ENCODE results near the gene BNIP5. TPM values are rescaled to one million over a fixed set of nuclear protein-coding genes. Genes with fewer than 3 reads are reported as not detected.

The BNIP5 gene
- total RNA-seq, 2 experiments from 2014 or later = not detected

- Mint-ChIP-seq H3K4me3 (no peak overlapping the region), H3K27me3 (no peaks in the 10 kb centered on the region), H3K27ac (no peak overlapping the region), H3K9me3 (no peaks in the 10 kb centered on the region), H3K4me1 (no peaks in the 10 kb centered on the region), H3K36me3 (no peaks in the 10 kb centered on the region)
- no peak for DNase-seq
Observed at GRCh38 chr6:36327226-36327918, 9.3 kb downstream of the BNIP5 start.

- H3K4me3 Mint-ChIP-seq = no peak overlapping the region
- no peak overlapping the region for H3K27ac Mint-ChIP-seq
Observed at GRCh38 chr6:36326356-36326995, 10.2 kb downstream of the BNIP5 start.

GRCh38 chr6:36324715-36325114 lies 12.0 kb downstream of the BNIP5 start:
- no peaks in the 10 kb centered on the region for H3K27me3 Mint-ChIP-seq
- no peak for DNase-seq
- no peak overlapping the region for H3K4me3 Mint-ChIP-seq
- H3K36me3 Mint-ChIP-seq = no peaks in the 10 kb centered on the region
- no peaks in the 10 kb centered on the region for H3K9me3 Mint-ChIP-seq
- no peaks in the 10 kb centered on the region for H3K4me1 Mint-ChIP-seq
- no peak overlapping the region for H3K27ac Mint-ChIP-seq

More at GRCh38 chr6:36326356-36326995, 10.2 kb downstream of the BNIP5 start:
- H3K36me3 Mint-ChIP-seq = no peaks in the 10 kb centered on the region
- H3K4me1 Mint-ChIP-seq = no peaks in the 10 kb centered on the region
- no peak for DNase-seq
- no peaks in the 10 kb centered on the region for H3K27me3 Mint-ChIP-seq
- no peaks in the 10 kb centered on the region for H3K9me3 Mint-ChIP-seq

- Mint-ChIP-seq H3K4me1 (no peaks in the 10 kb centered on the region), H3K4me3 (no peak overlapping the region), H3K9me3 (no peaks in the 10 kb centered on the region)
Observed at GRCh38 chr6:36324191-36324590, 12.5 kb downstream of the BNIP5 start.

GRCh38 chr6:36323062-36323461 lies 13.6 kb downstream of the BNIP5 start:
- Mint-ChIP-seq H3K4me3 (no peak overlapping the region), H3K27ac (no peak overlapping the region), H3K9me3 (no peaks in the 10 kb centered on the region), H3K36me3 (no peaks in the 10 kb centered on the region), H3K4me1 (no peaks in the 10 kb centered on the region), H3K27me3 (no peaks in the 10 kb centered on the region)
- no peak for DNase-seq

More at GRCh38 chr6:36324191-36324590, 12.5 kb downstream of the BNIP5 start:
- Mint-ChIP-seq H3K27ac (no peak overlapping the region), H3K27me3 (no peaks in the 10 kb centered on the region), H3K36me3 (no peaks in the 10 kb centered on the region)
- no peak for DNase-seq

GRCh38 chr6:36322591-36322990 lies 14.1 kb downstream of the BNIP5 start:
- no peak overlapping the region for H3K27ac Mint-ChIP-seq
- H3K4me1 Mint-ChIP-seq = no peaks in the 10 kb centered on the region
- H3K9me3 Mint-ChIP-seq = no peaks in the 10 kb centered on the region
- no peaks in the 10 kb centered on the region for H3K27me3 Mint-ChIP-seq
- no peak overlapping the region for H3K4me3 Mint-ChIP-seq
- DNase-seq = no peak
- H3K36me3 Mint-ChIP-seq = no peaks in the 10 kb centered on the region

- H3K36me3 Mint-ChIP-seq = no peaks in the 10 kb centered on the region
- DNase-seq = no peak
- no peak overlapping the region for H3K27ac Mint-ChIP-seq
- no peaks in the 10 kb centered on the region for H3K27me3 Mint-ChIP-seq
- no peaks in the 10 kb centered on the region for H3K4me1 Mint-ChIP-seq
- no peaks in the 10 kb centered on the region for H3K9me3 Mint-ChIP-seq
- H3K4me3 Mint-ChIP-seq = no peak overlapping the region
Observed at GRCh38 chr6:36320475-36320874, 16.2 kb downstream of the BNIP5 start.

- Mint-ChIP-seq H3K27me3 (no peaks in the 10 kb centered on the region), H3K4me3 (no peak overlapping the region)
Observed at GRCh38 chr6:36319821-36320220, 16.9 kb downstream of the BNIP5 start.

GRCh38 chr6:36319436-36319762 lies 17.3 kb downstream of the BNIP5 start:
- Mint-ChIP-seq H3K36me3 (no peaks in the 10 kb centered on the region), H3K4me1 (no peaks in the 10 kb centered on the region), H3K27me3 (no peaks in the 10 kb centered on the region)

More at GRCh38 chr6:36319821-36320220, 16.9 kb downstream of the BNIP5 start:
- no peaks in the 10 kb centered on the region for H3K9me3 Mint-ChIP-seq
- no peaks in the 10 kb centered on the region for H3K4me1 Mint-ChIP-seq
- no peak for DNase-seq
- H3K27ac Mint-ChIP-seq = no peak overlapping the region
- H3K36me3 Mint-ChIP-seq = no peaks in the 10 kb centered on the region

GRCh38 chr6:36318690-36319435 lies 17.8 kb downstream of the BNIP5 start:
- H3K4me1 Mint-ChIP-seq = no peaks in the 10 kb centered on the region

More at GRCh38 chr6:36319436-36319762, 17.3 kb downstream of the BNIP5 start:
- no peaks in the 10 kb centered on the region for H3K9me3 Mint-ChIP-seq
- DNase-seq = no peak
- H3K4me3 Mint-ChIP-seq = no peak overlapping the region
- H3K27ac Mint-ChIP-seq = no peak overlapping the region

GRCh38 chr6:36317623-36318022 lies 19.1 kb downstream of the BNIP5 start:
- Mint-ChIP-seq H3K27ac (no peak overlapping the region), H3K4me1 (no peaks in the 10 kb centered on the region), H3K27me3 (peaks cover 3% of the 10 kb centered on the region), H3K4me3 (no peak overlapping the region), H3K36me3 (no peaks in the 10 kb centered on the region), H3K9me3 (no peaks in the 10 kb centered on the region)
- DNase-seq = no peak

More at GRCh38 chr6:36318690-36319435, 17.8 kb downstream of the BNIP5 start:
- DNase-seq = no peak
- Mint-ChIP-seq H3K27ac (no peak overlapping the region), H3K9me3 (no peaks in the 10 kb centered on the region), H3K36me3 (no peaks in the 10 kb centered on the region), H3K4me3 (no peak overlapping the region), H3K27me3 (no peaks in the 10 kb centered on the region)

- no peak overlapping the region for H3K4me3 Mint-ChIP-seq
- no peaks in the 10 kb centered on the region for H3K36me3 Mint-ChIP-seq
- peaks cover 7% of the 10 kb centered on the region for H3K27me3 Mint-ChIP-seq
- no peaks in the 10 kb centered on the region for H3K4me1 Mint-ChIP-seq
- no peak for DNase-seq
- H3K27ac Mint-ChIP-seq = no peak overlapping the region
- H3K9me3 Mint-ChIP-seq = no peaks in the 10 kb centered on the region
Observed at GRCh38 chr6:36315921-36316320, 20.8 kb downstream of the BNIP5 start.

- no peak for DNase-seq
- Mint-ChIP-seq H3K27me3 (peaks cover 8% of the 10 kb centered on the region), H3K27ac (no peak overlapping the region), H3K4me3 (no peak overlapping the region), H3K36me3 (no peaks in the 10 kb centered on the region), H3K9me3 (no peaks in the 10 kb centered on the region), H3K4me1 (no peaks in the 10 kb centered on the region)
Observed at GRCh38 chr6:36314221-36315014, 22.3 kb downstream of the BNIP5 start.

GRCh38 chr6:36313649-36313936 lies 23.1 kb downstream of the BNIP5 start:
- no peak overlapping the region for H3K4me3 Mint-ChIP-seq
- H3K27me3 Mint-ChIP-seq = peaks cover 8% of the 10 kb centered on the region
- no peak for DNase-seq
- H3K9me3 Mint-ChIP-seq = no peaks in the 10 kb centered on the region
- no peaks in the 10 kb centered on the region for H3K4me1 Mint-ChIP-seq
- H3K27ac Mint-ChIP-seq = no peak overlapping the region
- H3K36me3 Mint-ChIP-seq = no peaks in the 10 kb centered on the region
